Mesenchymal stem cell (in vitro differentiated cells and primary cell): ENCODE measurements around the gene PDE12.
"Not testable (repeated sequence)": the region's sequence is repeated elsewhere in the genome, so short reads cannot be mapped to it uniquely, and the experiment has no call there.

Source experiments
- DNase-seq: peaks from one replicate; pipeline ENCODE4 v3.0.0-alpha.2; 2013
- H2AFZ ChIP-seq: one replicate; pipeline ENCODE4 v1.6.1; 2013; ENCODE audit warnings: low read depth, mild to moderate bottlenecking, control low read depth, inconsistent platforms, low read length, moderate library complexity
- H2AK5ac ChIP-seq: 2 replicates; pipeline ENCODE4 v1.6.1; 2013; ENCODE audit warnings: low read length, moderate library complexity, mild to moderate bottlenecking, inconsistent platforms; ENCODE audit not compliant: severe bottlenecking
- H2BK120ac ChIP-seq: one replicate; pipeline ENCODE4 v1.6.1; 2013; ENCODE audit warnings: low read depth, mild to moderate bottlenecking, inconsistent platforms, low read length, moderate library complexity
- H2BK12ac ChIP-seq, 2 experiments: one replicate each; pipeline ENCODE4 v1.6.1; 2013; ENCODE audit warnings: inconsistent platforms in 2 of 2, low read length in 2 of 2, mild to moderate bottlenecking in 2 of 2, moderate library complexity in 2 of 2, control low read depth in 1 of 2
- H2BK15ac ChIP-seq: one replicate; pipeline ENCODE4 v1.6.1; 2013; ENCODE audit warnings: mild to moderate bottlenecking, low read depth, inconsistent platforms; ENCODE audit not compliant: poor library complexity, severe bottlenecking
- H2BK5ac ChIP-seq: 2 replicates; pipeline ENCODE4 v1.6.1; 2013; ENCODE audit warnings: low read depth, mild to moderate bottlenecking, low read length, control low read depth, inconsistent platforms; ENCODE audit not compliant: poor library complexity, severe bottlenecking
- H3K14ac ChIP-seq, 2 experiments: one replicate each; pipeline ENCODE4 v1.6.1; 2013; ENCODE audit warnings: inconsistent platforms in 2 of 2, low read length in 2 of 2, control low read depth in 1 of 2, mild to moderate bottlenecking in 1 of 2, moderate library complexity in 1 of 2
- H3K18ac ChIP-seq, 2 experiments: one replicate each; pipeline ENCODE4 v1.6.1; 2013; ENCODE audit warnings: inconsistent platforms in 2 of 2, low read length in 2 of 2, control low read depth in 1 of 2, low read depth in 1 of 2, mild to moderate bottlenecking in 1 of 2
- H3K23ac ChIP-seq, 2 experiments: one replicate each; pipeline ENCODE4 v1.6.1; 2013; ENCODE audit warnings: inconsistent platforms in 2 of 2, low read length in 2 of 2, mild to moderate bottlenecking in 2 of 2, moderate library complexity in 2 of 2, control low read depth in 1 of 2
- H3K27ac ChIP-seq: 2 replicates; pipeline ENCODE4 v1.5.1; 2013; ENCODE audit warnings: mild to moderate bottlenecking, moderate library complexity, low read length, control low read depth, inconsistent platforms; ENCODE audit not compliant: poor library complexity, severe bottlenecking
- H3K27me3 ChIP-seq, 2 experiments: 2 replicates each; pipeline versions ENCODE4 v1.6.1 to v1.7.0; 2013; ENCODE audit warnings: low read length in 2 of 2, mild to moderate bottlenecking in 2 of 2, moderate library complexity in 2 of 2, control low read depth in 1 of 2, inconsistent platforms in 1 of 2; ENCODE audit not compliant: control insufficient read depth in 1 of 2, insufficient read depth in 1 of 2
- H3K36me3 ChIP-seq, 2 experiments: 2 replicates each; pipeline versions ENCODE4 v1.6.1 to v1.7.0; 2013; ENCODE audit warnings: low read length in 2 of 2, control low read depth in 1 of 2, inconsistent platforms in 1 of 2, low read depth in 1 of 2, mild to moderate bottlenecking in 1 of 2; ENCODE audit not compliant: insufficient read depth in 2 of 2, control insufficient read depth in 1 of 2
- H3K4ac ChIP-seq, 2 experiments: one replicate each; pipeline ENCODE4 v1.6.1; 2013; ENCODE audit warnings: inconsistent platforms in 2 of 2, low read length in 2 of 2, mild to moderate bottlenecking in 2 of 2, moderate library complexity in 2 of 2, control low read depth in 1 of 2, low read depth in 1 of 2
- H3K4me1 ChIP-seq: 2 replicates; pipeline ENCODE4 v1.6.1; 2013; ENCODE audit warnings: low read depth, low read length, control low read depth; ENCODE audit not compliant: control insufficient read depth, insufficient read depth
- H3K4me2 ChIP-seq: 2 replicates; pipeline ENCODE4 v1.6.1; 2013; ENCODE audit warnings: low read length, mild to moderate bottlenecking, inconsistent platforms; ENCODE audit not compliant: poor library complexity, severe bottlenecking
- H3K4me3 ChIP-seq, 2 experiments: 2 replicates each; pipeline versions ENCODE4 v1.5.1 to v1.7.0; 2013; ENCODE audit warnings: low read length in 2 of 2, mild to moderate bottlenecking in 2 of 2, control low read depth in 1 of 2, low read depth in 1 of 2; ENCODE audit not compliant: insufficient read depth in 1 of 2
- H3K79me1 ChIP-seq: replicated peaks from 2 replicates; pipeline ENCODE4 v1.6.1; 2013; ENCODE audit warnings: mild to moderate bottlenecking, control low read depth, low read length, inconsistent platforms; ENCODE audit not compliant: poor library complexity, severe bottlenecking
- H3K9ac ChIP-seq: 2 replicates; pipeline ENCODE4 v1.7.0; 2013; ENCODE audit warnings: mild to moderate bottlenecking, low read length, moderate library complexity
- H3K9me3 ChIP-seq: 2 replicates; pipeline ENCODE4 v1.7.0; 2013; ENCODE audit warnings: mild to moderate bottlenecking, low read length; ENCODE audit not compliant: control insufficient read depth
- H4K8ac ChIP-seq: one replicate; pipeline ENCODE4 v1.6.1; 2013; ENCODE audit warnings: inconsistent platforms, mild to moderate bottlenecking, low read length, moderate library complexity
- H4K91ac ChIP-seq: one replicate; pipeline ENCODE4 v1.6.1; 2013; ENCODE audit warnings: mild to moderate bottlenecking, low read length, inconsistent platforms
- WGBS: methylation state at CpG from one replicate; pipeline ENCODE4 v1.1.7; 2013; ENCODE audit warnings: mixed read lengths; 5-methylcytosine and 5-hydroxymethylcytosine counted together

PDE12 gene

DNA sequence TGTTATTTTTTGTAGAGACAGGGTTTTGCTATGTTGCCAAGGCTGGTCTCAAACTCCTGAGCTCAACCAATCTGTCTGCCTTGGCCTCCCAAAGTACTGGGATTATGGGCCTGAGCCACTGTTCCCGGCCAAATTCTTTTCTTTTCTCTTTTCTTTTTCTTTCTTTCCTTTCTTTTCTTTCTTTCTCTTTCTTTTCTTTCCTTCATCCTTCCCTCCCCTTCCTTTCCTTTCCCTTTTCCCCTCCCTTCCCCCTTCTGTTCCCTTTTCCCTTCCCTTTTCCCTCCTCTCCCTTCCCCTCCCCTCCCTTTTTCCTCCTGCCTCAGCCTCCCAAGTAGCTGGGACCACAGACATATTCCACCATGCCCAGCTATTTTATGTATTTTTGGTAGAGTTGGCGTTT, 44.1 kb downstream of the PDE12 start:
- Histone ChIP-seq H3K27ac (no peak overlapping the region), H2BK15ac (no peak overlapping the region), H2BK120ac (no peak overlapping the region), H3K4me3 (no peak overlapping the region), H3K4me1 (no peaks in the 10 kb centered on the region), H3K36me3 (peaks cover 3 to 13% of the 10 kb centered on the region in 2 experiments), H3K9me3 (no peaks in the 10 kb centered on the region), H2BK5ac (no peak overlapping the region), H3K18ac (no peak overlapping the region), H3K4me2 (no peak overlapping the region), H3K9ac (no peak overlapping the region), H3K27me3 (no peaks in the 10 kb centered on the region), H4K91ac (no peak overlapping the region), H3K14ac (no peak overlapping the region), H3K79me1 (peaks cover 5% of the 10 kb centered on the region), H3K4ac (no peak overlapping the region), H4K8ac (no peak overlapping the region), H2BK12ac (no peak overlapping the region), H2AFZ (no peak overlapping the region), H2AK5ac (no peak overlapping the region), H3K23ac (no peak overlapping the region)
- DNase-seq: no peak
- WGBS: 100% methylated on average over 2 of the region's 2 CpGs

DNA sequence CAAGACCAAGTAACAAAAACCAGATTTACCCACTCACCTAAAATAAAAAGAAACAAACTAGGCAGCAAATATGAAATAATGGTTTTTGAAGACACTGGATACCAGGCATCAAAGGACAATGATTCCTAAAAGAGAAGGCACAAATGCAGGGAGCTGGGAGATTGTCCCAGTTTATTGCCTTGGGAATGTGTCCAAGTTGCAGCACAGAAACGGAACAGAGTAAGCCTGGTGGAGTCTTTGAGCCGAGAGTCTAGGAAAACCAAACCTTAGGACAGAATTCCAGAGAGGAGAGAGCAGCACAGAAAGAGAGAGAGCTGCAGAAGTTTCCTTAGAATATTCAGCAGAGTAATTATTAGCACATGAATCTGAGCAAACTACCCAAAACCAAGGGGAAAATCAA, 48.9 kb downstream of the PDE12 start:
- peaks cover 5% of the 10 kb centered on the region for H3K79me1 ChIP-seq
- no peak overlapping the region for H3K18ac ChIP-seq
- H3K14ac ChIP-seq: no peak overlapping the region
- peaks cover 8% of the 10 kb centered on the region for H3K9me3 ChIP-seq
- no peaks in the 10 kb centered on the region for H3K27me3 ChIP-seq
- H3K27ac ChIP-seq: no peak overlapping the region
- no peak overlapping the region for H3K23ac ChIP-seq
- no peak overlapping the region for H3K4me2 ChIP-seq
- no peak overlapping the region for H2AFZ ChIP-seq
- no peak overlapping the region for H2BK15ac ChIP-seq
- no peak overlapping the region for H3K9ac ChIP-seq
- H2BK12ac ChIP-seq: no peak overlapping the region
- H3K4ac ChIP-seq: no peak overlapping the region
- H3K4me1 ChIP-seq: no peaks in the 10 kb centered on the region
- no peak overlapping the region for H2BK120ac ChIP-seq
- no peak for DNase-seq
- H4K8ac ChIP-seq: no peak overlapping the region
- peaks cover 3 to 9% of the 10 kb centered on the region in 2 experiments for H3K36me3 ChIP-seq
- H2AK5ac ChIP-seq: no peak overlapping the region
- no peak overlapping the region for H4K91ac ChIP-seq
- no peak overlapping the region for H2BK5ac ChIP-seq
- H3K4me3 ChIP-seq: no peak overlapping the region
- WGBS: 100% methylated on average over 2 of the region's 2 CpGs

- Histone ChIP-seq H3K4ac (no peak overlapping the region), H3K23ac (no peak overlapping the region)
- DNase-seq: no peak
Observed at GRCh38 chr3:57605683-57606082, 49.6 kb downstream of the PDE12 start.

DNA sequence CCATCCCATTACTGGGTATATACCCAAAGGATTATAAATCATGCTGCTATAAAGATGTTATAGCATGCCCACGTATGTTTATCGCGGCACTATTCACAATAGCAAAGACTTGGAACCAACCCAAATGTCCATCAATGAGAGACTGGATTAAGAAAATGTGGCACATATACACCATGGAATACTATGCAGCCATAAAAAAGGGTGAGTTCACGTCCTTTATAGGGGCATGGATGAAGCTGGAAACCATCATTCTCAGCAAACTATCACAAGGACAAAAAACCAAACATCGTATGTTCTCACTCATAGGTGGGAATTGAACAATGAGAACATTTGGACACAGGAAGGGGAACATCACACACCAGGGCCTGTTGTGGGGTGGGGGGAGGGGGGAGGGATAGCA, 55.8 kb downstream of the PDE12 start:
- not testable (repeated sequence) for H2BK15ac ChIP-seq, H2AFZ ChIP-seq, H3K23ac ChIP-seq, H3K4ac ChIP-seq, H3K9ac ChIP-seq, DNase-seq, H3K4me3 ChIP-seq, H3K14ac ChIP-seq, H3K4me2 ChIP-seq, H2BK120ac ChIP-seq, H2BK5ac ChIP-seq, H3K79me1 ChIP-seq, H3K27me3 ChIP-seq, H3K9me3 ChIP-seq, H3K27ac ChIP-seq, H3K18ac ChIP-seq, H2BK12ac ChIP-seq, H4K91ac ChIP-seq, H2AK5ac ChIP-seq, H3K4me1 ChIP-seq, H4K8ac ChIP-seq, H3K36me3 ChIP-seq
- 89% methylated on average over 3 of the region's 5 CpGs for WGBS

More at GRCh38 chr3:57605683-57606082, 49.6 kb downstream of the PDE12 start:
- Histone ChIP-seq H3K14ac (no peak overlapping the region), H3K27ac (no peak overlapping the region), H3K27me3 (no peaks in the 10 kb centered on the region), H3K36me3 (peaks cover 3 to 9% of the 10 kb centered on the region in 2 experiments), H2BK120ac (no peak overlapping the region), H2BK5ac (no peak overlapping the region), H3K4me1 (no peaks in the 10 kb centered on the region), H2BK12ac (no peak overlapping the region), H3K4me2 (no peak overlapping the region), H3K4me3 (no peak overlapping the region), H2BK15ac (no peak overlapping the region), H3K18ac (no peak overlapping the region), H3K79me1 (peaks cover 5% of the 10 kb centered on the region), H4K91ac (no peak overlapping the region), H3K9ac (no peak overlapping the region), H3K9me3 (peaks cover 8% of the 10 kb centered on the region), H2AK5ac (no peak overlapping the region), H2AFZ (no peak overlapping the region), H4K8ac (no peak overlapping the region)
